ENCODE measurements around the gene NKX1-2.

Gene NKX1-2

DNA sequence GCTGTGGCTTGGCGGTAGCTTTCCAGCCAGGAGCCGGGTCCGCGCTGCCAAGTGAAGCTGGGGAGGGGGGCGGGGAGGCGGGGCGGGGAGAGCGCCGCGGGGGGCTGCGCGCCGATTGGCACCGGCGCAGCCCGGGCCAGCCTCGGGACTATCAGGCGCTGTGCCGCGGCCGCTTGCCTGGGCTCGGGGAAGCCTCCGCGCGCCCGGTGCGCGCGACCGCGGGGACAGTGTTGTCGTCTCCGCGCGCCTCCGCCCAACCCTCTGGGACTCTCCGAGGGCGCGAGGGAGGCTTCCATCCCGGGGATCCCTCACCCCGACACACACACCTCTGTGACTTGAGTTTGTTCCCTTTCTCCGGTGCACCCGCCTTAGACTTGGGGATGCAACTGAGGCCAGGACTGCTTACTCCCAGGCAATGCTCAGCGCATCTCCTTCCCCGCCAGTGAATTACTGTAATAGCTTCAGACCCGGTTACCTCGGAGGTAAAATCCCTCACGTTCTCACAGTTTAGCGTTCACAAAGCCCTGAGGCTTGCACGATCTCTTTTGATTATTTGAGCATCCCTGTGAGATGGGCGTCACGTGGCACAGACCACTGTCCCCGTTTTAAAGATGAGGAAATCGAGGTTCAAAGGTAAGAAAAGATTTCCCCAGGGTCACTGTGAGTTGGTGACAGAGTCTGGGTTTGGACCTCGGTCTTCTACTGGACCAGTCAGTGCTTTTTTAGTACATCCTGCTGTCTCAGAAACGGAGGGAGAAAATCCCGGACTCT is at the start of gene NKX1-2:
Gene NKX1-2, minus strand, starts transcription at position 24 of the 771 bp plus-strand sequence. CDS start 92 bp downstream, outside the sequence.
- DNase-seq (ENCODE audit: insufficient read length, low spot score) (no peak), FAIRE-seq (no peak)

DNA sequence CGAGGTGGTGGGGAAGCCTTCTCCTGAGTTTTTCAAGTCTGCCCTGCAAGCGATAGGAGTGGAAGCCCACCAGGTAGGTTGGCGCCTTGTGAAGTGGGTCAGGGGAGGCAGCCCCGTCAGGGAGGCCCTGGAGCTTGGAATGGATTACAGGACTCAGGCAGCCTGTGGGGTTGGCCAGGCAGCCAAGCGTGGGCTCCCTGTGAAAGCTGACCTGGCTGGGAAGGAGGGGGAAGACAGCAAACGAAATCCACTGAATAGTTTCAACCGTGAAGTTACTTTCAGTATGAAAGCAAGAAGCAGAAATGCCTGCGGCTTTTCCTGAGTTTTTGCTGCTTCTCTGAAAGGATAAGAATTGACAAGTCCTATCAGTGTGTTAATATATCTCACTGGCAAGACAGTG is 48.2 kb upstream of the NKX1-2 start:
- no peak for DNase-seq (ENCODE audit: insufficient read length, low spot score)

DNA sequence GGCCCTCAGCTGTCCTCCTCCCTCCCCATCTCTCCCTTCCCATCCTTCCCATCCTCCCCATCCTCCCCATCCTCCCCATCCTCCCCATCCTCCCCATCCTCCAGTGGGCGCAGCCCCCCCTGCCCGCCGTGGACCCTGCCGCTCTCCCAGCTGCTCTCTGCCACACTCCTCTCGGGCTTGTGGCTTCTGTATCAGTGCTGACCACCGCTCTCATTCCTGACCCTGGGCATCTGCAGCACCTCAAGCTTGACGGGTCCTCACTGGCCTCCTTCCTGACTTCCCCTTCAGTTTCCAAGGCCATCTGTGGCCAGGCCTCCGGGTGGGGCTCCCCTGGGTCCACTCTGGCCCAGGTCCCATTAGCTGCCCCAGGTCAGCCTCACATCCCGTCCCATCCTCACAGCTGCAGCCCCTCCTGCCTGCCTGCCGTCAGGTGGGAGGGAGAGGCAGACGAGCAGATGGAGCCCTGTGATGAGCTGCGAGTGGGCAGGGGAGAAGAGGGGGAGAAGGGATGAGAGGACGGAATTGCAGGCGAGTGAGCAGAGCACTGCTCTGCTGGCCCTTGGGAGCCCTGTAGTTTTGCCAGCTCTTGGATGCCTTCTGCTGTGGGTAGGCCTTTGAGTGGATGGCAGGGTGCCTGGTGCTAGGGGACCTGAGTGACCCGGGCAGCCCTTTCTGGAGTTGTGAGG is 47.5 kb upstream of the NKX1-2 start:
- FAIRE-seq (no peak), DNase-seq (ENCODE audit: insufficient read length, low spot score) (no peak)

More for the DNA sequence above, 48.2 kb upstream of the NKX1-2 start:
- FAIRE-seq: no peak

DNA sequence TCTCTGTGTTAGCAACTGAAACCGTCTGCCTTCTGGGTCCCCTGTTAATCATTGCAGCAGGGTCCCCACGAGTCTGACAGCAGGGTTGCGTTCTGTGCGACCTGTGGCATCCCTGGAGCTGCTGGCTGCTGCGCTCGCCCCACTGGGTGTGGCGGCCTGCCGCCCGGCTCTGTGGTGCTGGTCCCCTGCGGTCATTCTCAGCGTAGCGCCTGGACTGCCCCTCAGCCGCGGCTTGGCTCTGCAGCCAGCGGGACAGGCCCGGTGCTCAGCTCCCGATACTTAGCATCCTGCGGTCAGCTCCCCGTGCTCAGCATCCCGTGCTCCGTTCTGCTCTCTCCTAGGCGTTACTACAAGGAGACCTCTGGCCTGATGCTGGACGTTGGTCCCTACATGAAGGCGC is 46.8 kb upstream of the NKX1-2 start:
- DNase-seq (ENCODE audit: insufficient read length, low spot score) (no peak), FAIRE-seq (no peak)

DNA sequence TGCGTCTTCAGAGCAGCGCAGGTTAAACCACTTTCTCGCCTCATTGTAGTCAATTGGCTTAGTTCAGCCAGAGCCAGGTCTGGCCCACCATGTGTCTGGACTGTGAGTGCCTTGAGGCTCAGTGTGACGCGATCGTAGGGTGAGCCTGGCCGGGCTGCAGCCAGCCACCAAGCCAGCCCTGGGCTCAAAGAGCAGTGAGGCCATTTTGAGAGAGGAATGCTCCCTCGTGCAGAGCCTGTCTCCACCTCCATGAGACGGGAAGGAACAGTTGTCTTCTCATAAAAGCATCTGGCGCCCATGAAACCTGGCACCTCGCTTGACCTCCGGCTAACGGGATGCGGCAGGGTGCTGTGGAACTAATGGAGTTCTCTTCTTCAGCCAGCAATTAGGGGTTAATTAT is 46.3 kb upstream of the NKX1-2 start:
- no peak for FAIRE-seq

DNA sequence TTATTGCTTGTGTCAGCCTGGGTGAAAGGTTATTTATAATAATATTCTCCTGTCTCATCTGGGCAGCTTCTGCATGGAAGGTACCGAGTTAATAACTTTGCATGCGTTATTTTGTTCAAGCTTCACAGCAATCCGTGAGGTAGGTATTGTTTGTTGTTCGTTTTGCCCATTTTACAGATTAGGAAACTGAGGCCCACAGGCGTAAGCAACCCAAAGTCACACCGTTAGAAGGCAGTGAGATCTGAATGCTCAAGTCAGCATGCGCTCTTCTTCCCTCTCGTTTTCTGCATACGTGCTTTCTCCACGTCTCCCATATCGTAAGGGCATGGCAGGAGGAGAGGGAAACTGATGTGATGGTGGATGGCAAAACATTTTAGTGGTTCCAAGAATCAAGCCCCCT is 45.9 kb upstream of the NKX1-2 start:
- DNase-seq (ENCODE audit: insufficient read length, low spot score) (no peak), FAIRE-seq (no peak)

More for the DNA sequence above, 46.3 kb upstream of the NKX1-2 start:
- no peak for DNase-seq (ENCODE audit: insufficient read length, low spot score)

DNA sequence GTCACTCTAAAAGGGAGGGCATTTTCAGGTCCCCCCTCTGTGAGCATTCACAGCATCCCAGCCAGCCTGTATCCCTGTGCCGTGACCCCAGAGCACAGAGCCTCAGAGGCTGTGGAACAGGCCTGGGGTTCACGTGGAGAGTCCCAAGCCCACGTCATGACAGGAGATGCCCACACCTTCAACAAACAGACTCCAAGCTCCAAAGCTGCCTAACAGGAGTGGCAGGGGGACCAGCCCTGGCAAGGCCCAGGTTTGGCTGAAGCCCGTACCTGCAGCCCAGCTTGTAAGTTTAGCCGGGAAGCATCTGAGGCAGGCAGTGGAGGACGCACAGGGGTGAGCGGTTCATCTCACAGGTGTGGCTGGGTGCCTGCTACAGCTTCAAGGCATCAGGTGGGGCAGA is 45.3 kb upstream of the NKX1-2 start:
- no peak for FAIRE-seq
- no peak for DNase-seq (ENCODE audit: insufficient read length, low spot score)

DNA sequence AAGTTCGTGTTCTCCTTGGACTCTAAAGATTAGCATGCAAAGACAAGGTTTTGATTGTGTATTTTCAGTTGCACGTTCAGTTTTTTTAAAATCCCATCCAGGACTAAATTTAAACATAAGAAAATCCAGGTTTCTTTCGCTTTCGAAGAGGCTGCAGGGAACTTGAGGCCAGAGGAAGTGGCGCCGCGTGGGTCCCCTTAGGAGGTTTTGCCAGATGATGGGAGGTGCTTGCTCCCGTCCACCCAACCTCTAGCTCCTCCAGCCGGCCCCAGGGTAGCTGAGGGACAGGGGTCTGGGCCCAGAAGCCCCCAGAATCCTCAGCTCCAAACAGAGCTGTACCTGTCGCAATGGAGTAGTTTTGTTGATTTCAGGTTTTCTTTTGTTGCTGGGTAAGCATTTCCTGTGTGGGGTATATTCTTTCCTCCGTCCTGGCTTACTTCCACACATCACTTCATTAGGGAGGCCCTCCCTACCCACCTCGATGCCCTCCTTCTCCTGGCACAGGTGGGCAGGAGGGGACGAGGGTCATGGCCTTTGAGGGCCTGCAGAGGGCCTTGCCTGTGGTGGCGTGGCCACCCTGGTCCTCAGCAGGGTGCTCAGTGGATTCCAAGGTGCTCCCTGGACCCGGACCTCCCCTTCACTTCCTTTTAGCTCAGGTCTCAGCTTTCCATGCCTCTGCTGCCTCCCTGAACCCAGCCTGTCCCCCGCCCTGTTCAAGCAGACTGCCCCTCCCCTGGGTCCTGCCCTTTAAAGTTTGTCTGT is 44.4 kb upstream of the NKX1-2 start:
- FAIRE-seq: no peak

DNA sequence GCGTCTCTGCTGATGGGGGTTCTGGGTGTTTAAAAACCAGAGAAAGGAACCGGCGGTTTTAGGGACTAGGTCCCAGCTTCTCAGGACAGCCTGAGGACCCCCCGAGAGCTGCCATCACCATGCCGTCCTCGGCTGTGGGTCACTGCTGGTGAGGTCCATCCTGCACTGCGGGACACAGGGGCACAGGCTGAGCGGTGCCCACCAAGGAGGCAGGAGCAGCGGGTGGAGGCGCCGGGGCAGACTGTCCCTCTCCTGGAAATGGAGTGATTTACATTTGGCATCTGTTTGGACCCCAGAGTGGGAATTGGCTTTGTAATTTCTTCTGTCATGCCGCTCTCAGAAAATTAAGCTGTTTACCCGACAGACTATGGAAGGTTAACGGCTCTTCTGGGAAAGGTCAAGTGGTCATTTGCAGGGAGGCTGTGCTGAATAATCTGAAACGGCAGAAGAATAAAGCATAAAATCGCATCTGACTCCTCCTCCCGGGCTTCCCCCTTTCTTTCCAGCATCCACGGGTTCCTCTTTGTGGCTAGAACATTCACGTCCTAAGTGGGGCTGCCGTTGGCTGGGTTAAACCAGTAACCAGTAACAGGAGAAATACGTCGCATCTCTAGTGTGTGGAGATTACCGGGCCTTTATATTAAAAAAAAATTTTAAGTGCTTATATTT is 43.5 kb upstream of the NKX1-2 start:
- DNase-seq (ENCODE audit: insufficient read length, low spot score) (no peak), FAIRE-seq (no peak)

More for the DNA sequence above, 44.4 kb upstream of the NKX1-2 start:
- no peak for DNase-seq (ENCODE audit: insufficient read length, low spot score)

DNA sequence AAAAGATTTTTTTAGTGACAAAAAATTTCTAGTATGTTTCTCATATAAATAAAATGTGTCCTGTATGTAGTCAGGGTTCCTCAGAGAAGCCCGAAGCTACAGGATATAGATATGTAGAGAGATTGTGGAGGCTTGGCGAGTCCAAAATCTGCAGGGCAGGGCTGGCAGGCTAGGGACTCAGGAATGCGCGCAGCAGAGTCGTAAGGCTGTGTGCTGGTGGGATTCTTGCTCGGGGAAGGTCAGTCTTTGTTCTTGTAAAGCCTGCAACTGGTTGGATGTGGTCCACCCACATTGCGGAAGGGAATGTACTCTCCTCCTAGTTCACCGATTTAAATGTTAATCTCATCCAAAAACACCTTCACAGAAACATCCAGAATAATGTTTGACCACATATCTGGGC is 42.4 kb upstream of the NKX1-2 start:
- no peak for FAIRE-seq

DNA sequence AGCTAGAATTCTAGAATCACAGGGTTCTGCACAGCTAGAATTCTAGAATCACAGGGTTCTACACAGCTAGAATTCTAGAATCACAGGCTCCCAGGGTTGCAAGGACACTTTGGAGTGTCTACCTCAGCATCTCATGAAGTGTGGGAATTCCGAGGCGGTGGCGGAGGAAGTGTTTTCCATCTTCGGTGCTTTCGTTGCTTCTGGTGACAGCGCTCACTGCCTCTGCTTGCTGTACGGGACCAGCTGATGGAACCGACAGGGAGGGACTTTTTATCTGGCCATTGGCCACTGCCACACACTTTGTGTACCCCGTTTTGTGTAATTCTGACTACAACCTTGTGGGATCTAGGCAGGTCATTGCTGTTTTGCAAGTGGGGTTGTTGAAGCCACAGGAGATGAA is 41.3 kb upstream of the NKX1-2 start:
- FAIRE-seq: no peak
- DNase-seq (ENCODE audit: insufficient read length, low spot score): no peak

More for the DNA sequence above, 42.4 kb upstream of the NKX1-2 start:
- no peak for DNase-seq (ENCODE audit: insufficient read length, low spot score)

DNA sequence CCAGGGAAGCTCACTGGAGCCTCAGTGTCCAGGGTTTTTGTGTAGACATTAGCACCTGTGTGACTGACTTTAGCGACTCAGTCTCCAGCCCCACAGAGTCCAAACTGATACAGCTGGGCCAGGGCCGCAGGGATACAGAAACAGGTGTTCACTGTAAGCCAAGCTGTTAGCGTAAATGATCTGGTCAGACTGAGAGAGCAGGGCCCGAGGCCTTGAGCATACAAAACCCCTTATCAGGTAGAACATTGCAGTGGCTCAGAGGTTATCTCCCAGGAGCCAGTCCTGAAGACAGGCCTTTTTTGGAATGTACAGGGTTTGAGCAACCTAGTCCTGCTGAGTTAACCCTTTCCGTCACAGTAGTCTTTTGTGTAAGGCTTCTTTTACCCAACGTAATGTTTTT is 36.8 kb upstream of the NKX1-2 start:
- no peak for DNase-seq (ENCODE audit: insufficient read length, low spot score)
- no peak for FAIRE-seq

DNA sequence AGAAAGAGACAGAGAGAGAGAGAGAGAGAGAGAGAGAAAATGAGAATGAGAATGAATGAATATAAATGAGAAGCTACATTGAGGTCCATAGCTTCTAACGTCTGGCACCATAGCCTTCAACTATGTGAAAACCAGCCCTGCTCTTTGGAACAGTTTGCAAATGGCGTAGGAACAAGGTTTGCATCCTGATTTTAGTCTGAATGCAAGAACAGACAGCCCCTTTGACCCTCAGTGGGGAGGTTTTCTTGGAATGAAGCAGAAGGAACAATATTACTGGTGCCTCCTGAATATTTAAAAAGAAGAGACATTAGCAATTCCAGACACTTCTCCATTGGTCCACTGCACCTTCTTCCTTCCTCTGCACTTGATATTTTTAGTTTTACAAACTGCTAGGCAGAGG is 34.8 kb upstream of the NKX1-2 start:
- no peak for FAIRE-seq

DNA sequence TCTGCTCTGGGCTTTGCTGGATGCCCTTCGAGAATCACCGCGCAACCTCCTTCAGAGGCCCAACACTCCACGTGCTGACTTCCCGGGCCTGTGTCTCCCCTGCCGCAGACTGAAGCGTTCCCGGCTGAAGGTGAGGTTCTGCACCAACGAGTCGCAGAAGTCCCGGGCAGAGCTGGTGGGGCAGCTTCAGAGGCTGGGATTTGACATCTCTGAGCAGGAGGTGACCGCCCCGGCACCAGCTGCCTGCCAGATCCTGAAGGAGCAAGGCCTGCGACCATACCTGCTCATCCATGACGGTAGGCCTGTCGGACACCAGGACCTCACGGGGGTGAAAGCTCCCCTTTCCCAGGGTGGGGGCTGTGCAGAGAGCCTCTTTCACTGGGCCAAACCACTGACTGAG is 34.2 kb upstream of the NKX1-2 start:
- no peak for FAIRE-seq

More for the DNA sequence above, 34.8 kb upstream of the NKX1-2 start:
- DNase-seq (ENCODE audit: insufficient read length, low spot score): no peak

DNA sequence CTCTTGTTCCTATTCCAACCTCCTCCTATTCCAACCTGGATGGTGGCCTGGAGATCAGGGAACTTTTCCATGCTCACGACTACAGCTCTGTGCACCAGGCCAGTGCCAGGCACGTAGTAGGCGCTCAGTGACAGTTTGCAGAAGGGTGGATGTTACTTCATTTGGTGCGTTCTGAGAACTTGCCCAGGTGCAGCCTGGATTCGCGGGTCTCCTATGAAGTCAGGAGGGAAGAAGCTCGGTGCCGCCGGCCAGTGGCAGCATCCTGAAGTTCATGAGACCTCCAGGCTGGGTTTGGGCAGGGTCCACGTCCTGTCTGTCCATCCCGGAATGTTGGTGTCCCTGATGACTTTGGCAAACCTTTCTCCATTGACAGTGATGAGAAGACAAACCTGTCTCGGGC is 33.0 kb upstream of the NKX1-2 start:
- DNase-seq (ENCODE audit: insufficient read length, low spot score): no peak
- FAIRE-seq: no peak

More for the DNA sequence above, 34.2 kb upstream of the NKX1-2 start:
- no peak for DNase-seq (ENCODE audit: insufficient read length, low spot score)

DNA sequence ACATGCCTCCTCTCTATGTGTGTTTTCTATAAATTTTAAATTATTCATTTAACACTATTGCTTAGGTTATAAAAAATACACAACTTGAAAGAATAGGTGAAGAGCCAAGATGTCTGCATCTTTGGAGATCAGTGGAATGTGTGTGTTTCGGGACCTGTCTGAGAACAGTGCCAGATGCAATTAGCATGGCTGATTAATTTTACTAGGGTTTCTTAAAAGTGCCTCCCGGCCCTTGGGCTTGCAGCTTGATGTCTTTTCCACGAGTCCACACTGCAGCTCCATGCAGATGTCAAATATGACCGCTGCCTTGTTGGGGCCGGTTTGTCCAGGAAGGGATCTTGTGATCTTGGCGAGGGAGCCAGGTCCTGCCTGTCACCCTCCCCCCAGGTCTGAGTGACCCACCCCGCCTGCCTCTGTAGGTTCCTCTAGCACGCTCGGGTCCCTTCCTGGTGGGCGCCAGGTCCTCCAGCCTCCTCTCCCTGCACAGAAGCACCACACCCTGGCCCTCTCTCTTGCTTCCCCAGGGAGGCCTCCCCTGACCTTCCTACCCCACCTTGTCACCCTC is 32.5 kb upstream of the NKX1-2 start:
- no peak for DNase-seq (ENCODE audit: insufficient read length, low spot score)
- no peak for FAIRE-seq

DNA sequence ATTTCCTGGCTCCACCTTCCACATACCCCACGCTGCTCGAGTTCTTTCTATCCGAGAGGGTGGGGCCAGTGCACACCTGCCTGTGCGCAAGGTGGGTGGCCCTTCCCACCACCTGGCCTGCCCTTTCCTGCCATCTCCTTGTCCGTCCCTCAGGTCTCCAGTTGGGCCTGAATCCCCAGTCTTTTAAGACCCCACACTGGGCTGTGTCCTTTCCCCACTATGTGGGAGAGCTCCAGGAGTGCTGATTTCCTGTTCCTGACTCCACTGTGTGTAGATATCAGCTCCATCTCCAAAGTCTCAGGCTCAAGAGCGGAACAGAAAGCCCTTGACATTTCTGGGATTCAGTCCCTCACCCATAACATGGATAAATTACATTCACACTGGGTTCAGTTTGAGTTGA is 31.9 kb upstream of the NKX1-2 start:
- FAIRE-seq: no peak
- no peak for DNase-seq (ENCODE audit: insufficient read length, low spot score)

DNA sequence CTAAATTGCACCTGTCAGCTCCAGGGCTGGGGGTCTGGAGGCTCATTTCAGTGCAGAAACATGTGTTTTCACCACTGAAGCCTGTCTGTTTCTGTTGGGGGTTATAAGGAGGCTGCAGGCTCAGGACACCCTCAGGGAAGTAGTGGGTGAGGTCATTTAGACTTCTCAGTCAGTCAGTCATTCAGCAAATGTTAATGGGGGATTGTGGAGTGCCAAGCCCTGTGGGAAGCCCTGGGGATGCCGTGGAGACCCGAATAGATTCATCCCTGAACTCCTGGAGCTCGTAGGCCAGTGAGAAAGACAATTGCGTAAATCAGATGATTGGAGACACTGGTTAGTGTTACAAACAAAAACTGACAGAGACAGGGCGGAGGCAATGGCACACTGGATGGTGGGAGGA is 31.0 kb upstream of the NKX1-2 start:
- no peak for DNase-seq (ENCODE audit: insufficient read length, low spot score)
- FAIRE-seq: no peak

DNA sequence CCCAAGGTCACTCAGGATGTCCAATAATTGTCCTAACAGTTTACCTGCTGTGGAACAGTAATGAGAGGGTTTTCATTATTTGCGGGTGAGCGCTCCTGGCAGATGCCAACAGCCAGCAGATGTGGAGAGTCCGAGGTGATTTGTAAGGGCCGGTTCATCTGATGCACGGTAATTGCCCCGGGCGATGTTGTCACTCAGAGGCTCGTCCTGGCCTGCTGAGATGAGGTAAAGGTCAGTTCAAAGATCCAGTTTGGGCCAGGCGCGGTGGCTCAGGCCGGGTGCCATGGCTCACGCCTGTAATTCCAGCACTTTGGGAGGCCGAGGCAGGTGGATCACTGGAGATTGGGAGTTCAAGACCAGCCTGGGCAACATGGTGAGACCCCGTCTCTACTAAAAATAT is 28.7 kb upstream of the NKX1-2 start:
- FAIRE-seq (no peak), DNase-seq (ENCODE audit: insufficient read length, low spot score) (no peak)

DNA sequence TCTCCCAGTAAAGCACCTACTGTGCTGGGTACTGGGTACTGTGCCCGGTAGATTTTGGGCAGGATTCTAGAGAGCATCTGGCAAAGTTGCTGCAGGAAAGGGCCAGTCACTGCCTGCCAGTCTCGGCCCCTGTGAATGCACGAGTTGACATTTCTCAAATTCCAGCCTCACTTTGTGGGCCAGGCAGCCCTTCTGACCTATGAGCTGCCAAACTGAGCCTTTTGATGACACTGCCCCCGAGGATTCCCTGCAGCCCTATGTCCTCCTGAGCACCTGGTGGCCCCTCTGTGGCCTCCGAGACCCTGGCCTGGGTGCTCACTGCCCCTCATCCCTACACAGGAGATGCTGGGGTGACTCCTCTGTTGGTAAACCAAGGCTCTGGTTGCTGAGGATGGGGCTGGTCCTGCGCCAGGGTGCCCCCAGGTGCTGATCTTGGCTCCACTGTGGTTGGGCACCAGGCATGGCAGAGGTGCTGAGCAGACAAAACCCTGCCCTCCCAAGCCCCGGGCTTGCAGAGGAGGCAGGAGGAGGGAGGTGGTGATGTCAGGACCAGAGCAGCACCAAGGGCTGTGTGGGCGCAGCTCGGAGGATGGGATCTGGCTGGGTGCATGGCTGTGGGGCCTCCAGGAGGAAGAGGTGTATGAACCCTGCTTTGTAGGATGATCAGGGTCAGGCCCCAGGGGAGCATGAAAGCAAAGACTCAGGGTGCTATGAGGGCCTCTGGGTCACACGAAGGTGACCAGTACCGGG is 28.0 kb upstream of the NKX1-2 start:
- no peak for FAIRE-seq

More for the DNA sequence above, 28.0 kb upstream of the NKX1-2 start:
- DNase-seq (ENCODE audit: insufficient read length, low spot score): peak; percentile 8
